K562 (cell line): ENCODE measurements around the gene SNAPC2. TPM values are rescaled to one million over a fixed set of nuclear protein-coding genes. Genes with fewer than 3 reads are reported as not detected.

ENCODE experiments used
- BRD9 ChIP-seq: fragments of 450-650 bp; IDR thresholded peaks from 2 replicates; pipeline ENCODE4 v1.6.1; 2018; ENCODE audit warnings: low read depth; ENCODE audit not compliant: partially characterized antibody
- ELF1 ChIP-seq: fragments of 200-800 bp; sonication (Bioruptor generic); IDR thresholded peaks from 2 replicates; pipeline ENCODE4 v1.6.1; 2016; ENCODE audit warnings: missing genetic modification characterization, missing compliant biosample characterization
- IFI16 ChIP-seq: fragments of 250-450 bp; sonication (Bioruptor Pico); IDR thresholded peaks from 2 replicates; pipeline ENCODE4 v2.1.2; 2022; ENCODE audit warnings: mild to moderate bottlenecking, inconsistent platforms
- LCOR ChIP-seq: sonication (generic); formaldehyde crosslinking; IDR thresholded peaks from 2 replicates; pipeline ENCODE4 v1.8.0; 2022; ENCODE audit warnings: mild to moderate bottlenecking, missing genetic modification reagents
- MAZ ChIP-seq, 2 experiments: fragments of 450-650 bp in 1 of 2; sonication (generic) in 1 of 2; formaldehyde crosslinking; IDR thresholded peaks in 1 of 2; conservative IDR thresholded peaks in 1 of 2; 2 replicates each; pipeline versions ENCODE4 v1.4.0 to v1.5.0; 2020; ENCODE audit warnings: mild to moderate bottlenecking in 1 of 2, missing genetic modification reagents in 1 of 2
- NFXL1 ChIP-seq: fragments of 450-650 bp; formaldehyde crosslinking; IDR thresholded peaks from 2 replicates; pipeline ENCODE4 v1.4.0; 2021; ENCODE audit warnings: mild to moderate bottlenecking
- NR4A1 ChIP-seq, 2 experiments: fragments of 250-450 bp in 1 of 2; fragments of 450-650 bp in 1 of 2; sonication (Bioruptor Pico) in 1 of 2; IDR thresholded peaks; 2 replicates each; pipeline versions ENCODE4 v1.4.0 to v1.6.1; 2016 to 2020; ENCODE audit warnings: mild to moderate bottlenecking in 2 of 2, missing compliant biosample characterization in 1 of 2, missing genetic modification characterization in 1 of 2, moderate library complexity in 1 of 2
- SNIP1 ChIP-seq: fragments of 450-650 bp; IDR thresholded peaks from 2 replicates; pipeline ENCODE4 v1.7.1; 2017; ENCODE audit warnings: low read depth, mild to moderate bottlenecking
- SOX6 ChIP-seq: fragments of 450-650 bp; IDR thresholded peaks from 2 replicates; pipeline ENCODE4 v1.6.1; 2014; ENCODE audit warnings: mild to moderate bottlenecking
- SREBF1 ChIP-seq: fragments of 150-350 bp; IDR thresholded peaks from 2 replicates; pipeline ENCODE4 v1.6.1; 2014; ENCODE audit warnings: antibody characterized with exemption, low read depth, low read length, borderline replicate concordance
- ZBTB8A ChIP-seq: fragments of 450-650 bp; IDR thresholded peaks from 2 replicates; pipeline ENCODE4 v1.6.1; 2018; ENCODE audit warnings: mild to moderate bottlenecking, moderate library complexity; ENCODE audit not compliant: partially characterized antibody
- ZNF384 ChIP-seq: IDR thresholded peaks from 2 replicates; pipeline ENCODE4 v1.6.1; 2012; ENCODE audit warnings: low read depth, low read length, improper control_type of control experiment
- ZNF507 ChIP-seq: conservative IDR thresholded peaks from 2 replicates; pipeline ENCODE4 v1.6.1; 2017; ENCODE audit warnings: missing genetic modification characterization, missing compliant biosample characterization
- polyA plus RNA-seq, 8 experiments: library from polyadenylated mRNA; depleted of rRNA in 4 of 8; stranded (reverse) in 5 of 8; unstranded in 3 of 8; fragments of >200 nt; fragmentation: Nextera tagmentation in 2 of 8; fragmentation: Illumina TruSeq in 1 of 8; extraction: Ambion mirVana in 2 of 8; extraction: Trizol in 1 of 8; gene quantifications; 2 replicates each; pipeline versions ENCODE4 v1.2.1 to v1.2.3, GENCODE V29; 2011 to 2014; ENCODE audit warnings: inconsistent platforms in 1 of 8, missing spikeins in 1 of 8
- total RNA-seq, 7 experiments: library from RNA; depleted of rRNA in 6 of 7; stranded (reverse); fragments of >200 nt in 6 of 7; fragmentation: Illumina TruSeq in 2 of 7; extraction: Trizol in 2 of 7; gene quantifications; 2 replicates each; pipeline versions ENCODE4 v1.2.1 to v1.2.3, GENCODE V29; 2011 to 2021; ENCODE audit warnings: low replicate concordance in 1 of 7
- TF ChIP-seq, protein P1 (sequence below): fragments of 250-450 bp; sonication (Bioruptor Pico); IDR thresholded peaks from 2 replicates; pipeline ENCODE4 v1.8.0; 2022; ENCODE audit warnings: moderate library complexity, mild to moderate bottlenecking, inconsistent platforms
- TF ChIP-seq, protein P2 (sequence below): fragments of 250-450 bp; sonication (Bioruptor Pico); IDR thresholded peaks from 2 replicates; pipeline ENCODE4 v1.8.0; 2022; ENCODE audit warnings: inconsistent platforms, mild to moderate bottlenecking, moderate library complexity, borderline replicate concordance
- TF ChIP-seq, protein P3 (sequence below): fragments of 250-450 bp; sonication (Bioruptor Pico); IDR thresholded peaks from 2 replicates; pipeline ENCODE4 v1.8.0; 2022; ENCODE audit warnings: moderate library complexity, mild to moderate bottlenecking, inconsistent platforms
- TF ChIP-seq, protein P4 (sequence below): fragments of 250-450 bp; sonication (Bioruptor Pico); IDR thresholded peaks from 2 replicates; pipeline ENCODE4 v1.4.0; 2020
- TF ChIP-seq, protein P5 (sequence below): sonication (generic); formaldehyde crosslinking; IDR thresholded peaks from 2 replicates; pipeline ENCODE4 v1.4.0; 2020; ENCODE audit warnings: mild to moderate bottlenecking, missing genetic modification reagents
- TF ChIP-seq, protein P6 (sequence below): sonication (generic); formaldehyde crosslinking; IDR thresholded peaks from 2 replicates; pipeline ENCODE4 v1.8.0; 2022; ENCODE audit warnings: mild to moderate bottlenecking, missing genetic modification reagents

SNAPC2 gene
- total and polyA plus RNA-seq, 9 of the 15 experiments (the other 6 are each of a cell fraction or from before 2014, with no cell fraction given): 0.59 to 45.1 (median 15.3) TPM

DNA sequence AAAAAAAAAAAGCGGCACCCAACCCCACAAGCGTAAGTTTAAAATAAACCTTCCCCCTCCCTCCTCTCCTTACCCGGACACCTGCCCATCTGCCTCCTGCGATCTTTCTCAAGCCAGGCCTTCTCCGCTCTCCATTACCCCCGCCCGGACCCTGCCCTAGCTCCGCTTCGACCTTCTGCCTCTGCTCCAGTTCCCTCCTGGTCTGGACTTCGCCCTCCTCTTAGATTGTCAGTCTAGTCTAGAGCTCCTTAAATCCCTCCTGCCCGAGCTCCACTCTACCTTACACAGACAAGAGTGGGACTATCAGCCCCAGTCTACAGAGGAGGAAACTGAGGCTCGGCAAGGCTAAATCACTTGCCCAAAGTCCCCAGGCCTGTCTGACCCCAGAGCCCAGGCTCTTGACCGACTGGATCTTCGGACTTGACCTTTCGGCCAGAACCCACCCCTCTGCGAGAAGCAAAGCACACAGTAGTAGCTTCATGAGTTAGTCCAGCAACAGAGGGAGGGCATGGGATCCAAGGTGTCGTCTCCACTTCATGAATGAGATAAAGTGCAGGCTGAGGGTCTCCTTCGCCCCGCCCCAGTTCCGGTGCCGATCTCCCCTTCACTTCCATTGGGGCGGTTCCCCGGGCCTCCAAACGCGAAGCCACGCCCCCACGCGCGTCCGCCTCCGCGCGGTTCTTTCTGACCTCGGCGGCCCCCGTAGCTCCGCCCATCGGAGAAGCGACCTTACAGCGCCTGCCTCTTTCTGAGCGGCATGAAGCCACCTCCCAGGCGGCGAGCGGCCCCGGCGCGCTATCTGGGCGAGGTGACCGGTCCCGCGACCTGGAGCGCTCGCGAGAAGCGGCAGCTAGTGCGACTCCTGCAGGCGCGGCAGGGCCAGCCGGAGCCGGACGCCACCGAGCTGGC lies at the start of gene SNAPC2 (continued):
- TF ChIP-seq SOX6 (no peak), ZNF384 (no peak), SREBF1 (no peak), NR4A1 (CRISPR knock-in tag; IDR thresholded peaks at IDR 0.05) (no peak), NR4A1 (tag; IDR thresholded peaks at IDR 0.05) (no peak), SNIP1 (no peak), IFI16 (CRISPR knock-in tag) (no peak), ZNF507 (no peak), BRD9 (no peak), LCOR (CRISPR knock-in tag) (0 out of 2 replicates have a peak, but pooled peaks have one; percentile 34), NFXL1 (CRISPR knock-in tag) (no peak), ZBTB8A (no peak), ELF1 (tag) (0 out of 2 replicates have a peak, but pooled peaks have one; percentile 19), MAZ (CRISPR knock-in tag; conservative IDR thresholded peaks at IDR 0.05 in 1 of 2, IDR thresholded peaks at IDR 0.05 in 1 of 2) (peak; percentile 65 to 75)
- TF ChIP-seq, protein P1, sequence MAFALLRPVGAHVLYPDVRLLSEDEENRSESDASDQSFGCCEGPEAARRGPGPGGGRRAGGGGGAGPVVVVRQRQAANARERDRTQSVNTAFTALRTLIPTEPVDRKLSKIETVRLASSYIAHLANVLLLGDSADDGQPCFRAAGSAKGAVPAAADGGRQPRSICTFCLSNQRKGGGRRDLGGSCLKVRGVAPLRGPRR: no peak
- TF ChIP-seq, protein P2, sequence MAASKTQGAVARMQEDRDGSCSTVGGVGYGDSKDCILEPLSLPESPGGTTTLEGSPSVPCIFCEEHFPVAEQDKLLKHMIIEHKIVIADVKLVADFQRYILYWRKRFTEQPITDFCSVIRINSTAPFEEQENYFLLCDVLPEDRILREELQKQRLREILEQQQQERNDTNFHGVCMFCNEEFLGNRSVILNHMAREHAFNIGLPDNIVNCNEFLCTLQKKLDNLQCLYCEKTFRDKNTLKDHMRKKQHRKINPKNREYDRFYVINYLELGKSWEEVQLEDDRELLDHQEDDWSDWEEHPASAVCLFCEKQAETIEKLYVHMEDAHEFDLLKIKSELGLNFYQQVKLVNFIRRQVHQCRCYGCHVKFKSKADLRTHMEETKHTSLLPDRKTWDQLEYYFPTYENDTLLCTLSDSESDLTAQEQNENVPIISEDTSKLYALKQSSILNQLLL (CRISPR knock-in tag): no peak
- TF ChIP-seq, protein P3, sequence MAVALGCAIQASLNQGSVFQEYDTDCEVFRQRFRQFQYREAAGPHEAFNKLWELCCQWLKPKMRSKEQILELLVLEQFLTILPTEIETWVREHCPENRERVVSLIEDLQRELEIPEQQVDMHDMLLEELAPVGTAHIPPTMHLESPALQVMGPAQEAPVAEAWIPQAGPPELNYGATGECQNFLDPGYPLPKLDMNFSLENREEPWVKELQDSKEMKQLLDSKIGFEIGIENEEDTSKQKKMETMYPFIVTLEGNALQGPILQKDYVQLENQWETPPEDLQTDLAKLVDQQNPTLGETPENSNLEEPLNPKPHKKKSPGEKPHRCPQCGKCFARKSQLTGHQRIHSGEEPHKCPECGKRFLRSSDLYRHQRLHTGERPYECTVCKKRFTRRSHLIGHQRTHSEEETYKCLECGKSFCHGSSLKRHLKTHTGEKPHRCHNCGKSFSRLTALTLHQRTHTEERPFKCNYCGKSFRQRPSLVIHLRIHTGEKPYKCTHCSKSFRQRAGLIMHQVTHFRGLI (CRISPR knock-in tag): no peak
- TF ChIP-seq, protein P4, sequence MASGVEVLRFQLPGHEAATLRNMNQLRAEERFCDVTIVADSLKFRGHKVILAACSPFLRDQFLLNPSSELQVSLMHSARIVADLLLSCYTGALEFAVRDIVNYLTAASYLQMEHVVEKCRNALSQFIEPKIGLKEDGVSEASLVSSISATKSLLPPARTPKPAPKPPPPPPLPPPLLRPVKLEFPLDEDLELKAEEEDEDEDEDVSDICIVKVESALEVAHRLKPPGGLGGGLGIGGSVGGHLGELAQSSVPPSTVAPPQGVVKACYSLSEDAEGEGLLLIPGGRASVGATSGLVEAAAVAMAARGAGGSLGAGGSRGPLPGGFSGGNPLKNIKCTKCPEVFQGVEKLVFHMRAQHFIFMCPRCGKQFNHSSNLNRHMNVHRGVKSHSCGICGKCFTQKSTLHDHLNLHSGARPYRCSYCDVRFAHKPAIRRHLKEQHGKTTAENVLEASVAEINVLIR (CRISPR knock-in tag): no peak
- TF ChIP-seq, protein P5, sequence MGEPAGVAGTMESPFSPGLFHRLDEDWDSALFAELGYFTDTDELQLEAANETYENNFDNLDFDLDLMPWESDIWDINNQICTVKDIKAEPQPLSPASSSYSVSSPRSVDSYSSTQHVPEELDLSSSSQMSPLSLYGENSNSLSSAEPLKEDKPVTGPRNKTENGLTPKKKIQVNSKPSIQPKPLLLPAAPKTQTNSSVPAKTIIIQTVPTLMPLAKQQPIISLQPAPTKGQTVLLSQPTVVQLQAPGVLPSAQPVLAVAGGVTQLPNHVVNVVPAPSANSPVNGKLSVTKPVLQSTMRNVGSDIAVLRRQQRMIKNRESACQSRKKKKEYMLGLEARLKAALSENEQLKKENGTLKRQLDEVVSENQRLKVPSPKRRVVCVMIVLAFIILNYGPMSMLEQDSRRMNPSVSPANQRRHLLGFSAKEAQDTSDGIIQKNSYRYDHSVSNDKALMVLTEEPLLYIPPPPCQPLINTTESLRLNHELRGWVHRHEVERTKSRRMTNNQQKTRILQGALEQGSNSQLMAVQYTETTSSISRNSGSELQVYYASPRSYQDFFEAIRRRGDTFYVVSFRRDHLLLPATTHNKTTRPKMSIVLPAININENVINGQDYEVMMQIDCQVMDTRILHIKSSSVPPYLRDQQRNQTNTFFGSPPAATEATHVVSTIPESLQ (CRISPR knock-in tag): no peak
- TF ChIP-seq, protein P6, sequence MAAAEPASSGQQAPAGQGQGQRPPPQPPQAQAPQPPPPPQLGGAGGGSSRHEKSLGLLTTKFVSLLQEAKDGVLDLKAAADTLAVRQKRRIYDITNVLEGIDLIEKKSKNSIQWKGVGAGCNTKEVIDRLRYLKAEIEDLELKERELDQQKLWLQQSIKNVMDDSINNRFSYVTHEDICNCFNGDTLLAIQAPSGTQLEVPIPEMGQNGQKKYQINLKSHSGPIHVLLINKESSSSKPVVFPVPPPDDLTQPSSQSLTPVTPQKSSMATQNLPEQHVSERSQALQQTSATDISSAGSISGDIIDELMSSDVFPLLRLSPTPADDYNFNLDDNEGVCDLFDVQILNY (CRISPR knock-in tag): no peak
